HFF-Myc (cell line): ENCODE results near the gene TTLL4.

ENCODE experiments used
- DNase-seq: peaks from one replicate; pipeline ENCODE4 v3.0.0-alpha.2; 2011; ENCODE audit warnings: low read depth; ENCODE audit errors: extremely low read depth
- H3K4me3 ChIP-seq: replicated peaks from 2 replicates; pipeline ENCODE4 v1.5.1; 2011; ENCODE audit warnings: low read depth, mild to moderate bottlenecking, control low read depth, low read length
- CTCF ChIP-seq: IDR thresholded peaks from 2 replicates; pipeline ENCODE4 v1.5.1; 2012; ENCODE audit warnings: mild to moderate bottlenecking, low read depth, low read length, control low read depth; ENCODE audit errors: missing control alignments

TTLL4 gene

GRCh38 chr2:218710687-218711549 lies at the start of gene TTLL4:
TTLL4 (plus strand) TSS chr2:218710835; CDS start chr2:218737677, 26,842 bp downstream.
- DNase-seq = peak; percentile 79
- TF ChIP-seq CTCF = peak; percentile 73
- peak within 1 kb of the TSS; percentile 83 for H3K4me3 ChIP-seq

- DNase-seq = no peak
Observed at GRCh38 chr2:218662377-218662776, 48.3 kb upstream of the TTLL4 start.

GRCh38 chr2:218662827-218663226 lies 47.8 kb upstream of the TTLL4 start:
- no peak for TF ChIP-seq CTCF
- DNase-seq = no peak
- H3K4me3 ChIP-seq = no peak overlapping the region

More at GRCh38 chr2:218662377-218662776, 48.3 kb upstream of the TTLL4 start:
- TF ChIP-seq CTCF = no peak
- no peak overlapping the region for H3K4me3 ChIP-seq

- TF ChIP-seq CTCF = no peak
- no peak overlapping the region for H3K4me3 ChIP-seq
- DNase-seq = no peak
Observed at GRCh38 chr2:218663901-218664300, 46.7 kb upstream of the TTLL4 start.

GRCh38 chr2:218664653-218665052 lies 46.0 kb upstream of the TTLL4 start:
- TF ChIP-seq CTCF = no peak
- no peak for DNase-seq
- no peak overlapping the region for H3K4me3 ChIP-seq

GRCh38 chr2:218671097-218671653 lies 39.5 kb upstream of the TTLL4 start:
- no peak for DNase-seq
- H3K4me3 ChIP-seq = peak overlapping the region; percentile 65
- no peak for TF ChIP-seq CTCF
